Stimulated activated naive CD8-positive, alpha-beta T cell treated with anti-CD3 and anti-CD28 coated beads, Interleukin-15, Interleukin-2, amounts not matched to agents 100 ng/mL and 50 ng/mL, for 24 hours (primary cell): ENCODE data around the gene DVL3.
"Not testable (repeated sequence)": the region's sequence is repeated elsewhere in the genome, so short reads cannot be mapped to it uniquely, and the experiment has no call there.

Experiments
- H3K27ac Mint-ChIP-seq: one replicate; pipeline ENCODE4 v1.8.0; 2021; ENCODE audit warnings: mild to moderate bottlenecking, mixed read lengths
- H3K27me3 Mint-ChIP-seq: one replicate; pipeline ENCODE4 v1.8.0; 2021; ENCODE audit warnings: mixed read lengths
- H3K36me3 Mint-ChIP-seq: one replicate; pipeline ENCODE4 v1.8.0; 2021; ENCODE audit warnings: low read depth, mixed read lengths
- H3K4me1 Mint-ChIP-seq: one replicate; pipeline ENCODE4 v1.8.0; 2021; ENCODE audit warnings: low read depth, mixed read lengths
- H3K4me3 Mint-ChIP-seq: one replicate; pipeline ENCODE4 v1.8.0; 2021; ENCODE audit warnings: mild to moderate bottlenecking, mixed read lengths
- H3K9me3 Mint-ChIP-seq: one replicate; pipeline ENCODE4 v1.8.0; 2021; ENCODE audit warnings: mixed read lengths

DVL3 gene

DNA sequence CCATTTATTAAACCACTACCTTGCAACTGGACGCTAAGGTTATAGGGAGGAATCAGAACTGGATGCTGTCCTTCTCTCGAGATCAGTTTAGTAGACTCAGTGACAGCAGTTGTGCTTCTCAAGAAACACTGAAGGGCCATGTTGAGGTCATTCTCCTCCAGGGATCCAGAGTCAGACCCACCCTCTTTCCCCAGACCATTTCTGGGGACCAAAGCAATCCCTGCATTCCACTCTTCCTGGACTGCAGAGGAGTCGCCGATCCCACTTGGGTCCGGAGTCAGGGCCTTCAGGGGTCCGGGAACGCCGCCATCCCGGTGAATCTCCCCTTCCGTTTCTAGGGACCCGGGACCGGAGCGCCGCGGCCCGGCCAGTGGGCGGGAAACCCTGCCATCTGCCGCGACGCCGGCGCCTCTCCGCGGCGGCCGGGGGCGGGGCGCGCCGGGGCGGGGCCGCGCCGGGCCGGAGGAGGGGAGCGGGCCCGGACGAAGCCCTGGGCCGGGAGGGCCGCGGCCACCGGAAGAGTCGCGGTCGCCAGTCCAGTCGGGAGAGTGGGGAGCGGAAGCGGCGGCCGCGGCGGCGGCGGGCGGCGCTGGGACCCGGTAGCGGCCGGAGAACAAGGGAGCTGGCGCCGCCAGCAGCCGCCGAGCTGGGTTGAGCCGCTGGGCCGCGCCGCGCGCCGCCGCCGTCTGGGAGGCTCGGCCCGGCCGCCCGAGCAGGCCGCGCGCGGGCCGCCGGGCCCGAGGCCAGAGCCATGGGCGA lies at the start of gene DVL3:
Gene DVL3 (plus strand): TSS at position 493 of the 759 bp plus-strand sequence. CDS start 259 bp downstream, at position 752.
- peak within 1 kb of the TSS; percentile 52 for H3K27ac Mint-ChIP-seq
- peak within 1 kb of the TSS; percentile 95 for H3K4me3 Mint-ChIP-seq
- H3K9me3 Mint-ChIP-seq = no peaks in the 10 kb centered on the region
- peaks cover 27% of the 10 kb centered on the region for H3K4me1 Mint-ChIP-seq
- H3K36me3 Mint-ChIP-seq = peaks cover under 1% of the 10 kb centered on the region
- no peaks in the 10 kb centered on the region for H3K27me3 Mint-ChIP-seq

- Mint-ChIP-seq H3K27me3 (peaks cover 5% of the 10 kb centered on the region), H3K36me3 (no peaks in the 10 kb centered on the region), H3K9me3 (no peaks in the 10 kb centered on the region), H3K4me1 (no peaks in the 10 kb centered on the region), H3K27ac (no peak overlapping the region), H3K4me3 (no peak overlapping the region)
These were observed 44.9 kb upstream of the DVL3 start for GRCh38 chr3:184110316-184110725.

- Mint-ChIP-seq H3K4me1 (no peaks in the 10 kb centered on the region), H3K9me3 (no peaks in the 10 kb centered on the region), H3K27me3 (peaks cover 9% of the 10 kb centered on the region), H3K36me3 (no peaks in the 10 kb centered on the region), H3K4me3 (no peak overlapping the region), H3K27ac (no peak overlapping the region)
These were observed 39.2 kb upstream of the DVL3 start for GRCh38 chr3:184116017-184116416.

DNA sequence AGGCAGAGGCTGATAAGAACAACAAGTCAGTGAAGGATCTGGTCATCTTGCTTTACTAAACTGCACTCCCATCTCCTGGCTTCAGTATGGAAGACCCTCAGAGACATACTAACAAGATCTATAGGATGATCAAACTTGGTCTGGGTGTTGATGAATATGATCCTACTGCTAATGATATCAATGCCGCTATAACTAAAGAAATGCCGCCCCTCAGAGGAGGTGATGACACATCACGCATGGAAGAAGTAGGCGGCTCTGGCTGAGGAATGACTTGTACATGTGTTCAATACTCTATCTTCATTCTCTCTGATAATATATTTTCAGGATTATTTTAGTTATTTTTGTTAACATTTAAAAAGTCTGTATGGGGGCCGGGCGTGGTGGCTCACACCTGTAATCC lies 37.5 kb upstream of the DVL3 start:
- no peak overlapping the region for H3K4me3 Mint-ChIP-seq
- H3K9me3 Mint-ChIP-seq = no peaks in the 10 kb centered on the region
- peaks cover 9% of the 10 kb centered on the region for H3K27me3 Mint-ChIP-seq
- H3K27ac Mint-ChIP-seq = no peak overlapping the region
- no peaks in the 10 kb centered on the region for H3K36me3 Mint-ChIP-seq
- no peaks in the 10 kb centered on the region for H3K4me1 Mint-ChIP-seq

DNA sequence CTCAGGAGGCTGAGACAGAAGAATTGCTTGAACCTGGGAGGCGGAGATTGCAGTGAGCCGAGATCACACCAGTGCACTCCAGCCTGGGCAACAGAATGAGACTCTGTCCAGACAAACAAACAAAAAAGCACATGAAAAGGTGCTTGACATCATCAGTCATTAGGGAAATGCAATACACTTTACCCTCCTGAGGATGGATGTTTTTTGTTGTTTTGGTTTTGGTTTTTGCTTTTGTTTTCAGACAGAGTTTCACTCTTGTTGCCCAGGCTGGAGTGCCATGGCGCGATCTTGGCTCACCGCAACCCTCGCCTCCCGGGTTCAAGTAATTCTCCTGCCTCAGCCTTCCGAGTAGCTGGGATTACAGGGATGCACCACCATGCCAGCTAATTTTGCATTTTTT lies 34.1 kb upstream of the DVL3 start:
- H3K36me3 Mint-ChIP-seq, H3K27ac Mint-ChIP-seq, H3K9me3 Mint-ChIP-seq, H3K4me3 Mint-ChIP-seq, H3K4me1 Mint-ChIP-seq, H3K27me3 Mint-ChIP-seq: not testable (repeated sequence)

GRCh38 chr3:184126006-184126405 lies 29.2 kb upstream of the DVL3 start:
- Mint-ChIP-seq H3K4me1 (no peaks in the 10 kb centered on the region), H3K27ac (no peak overlapping the region), H3K27me3 (no peaks in the 10 kb centered on the region), H3K4me3 (no peak overlapping the region), H3K36me3 (no peaks in the 10 kb centered on the region), H3K9me3 (no peaks in the 10 kb centered on the region)

- Mint-ChIP-seq H3K27ac (no peak overlapping the region), H3K9me3 (no peaks in the 10 kb centered on the region), H3K27me3 (no peaks in the 10 kb centered on the region), H3K4me1 (peaks cover 8% of the 10 kb centered on the region), H3K4me3 (no peak overlapping the region), H3K36me3 (no peaks in the 10 kb centered on the region)
These were observed 26.2 kb upstream of the DVL3 start for GRCh38 chr3:184129012-184129411.

DNA sequence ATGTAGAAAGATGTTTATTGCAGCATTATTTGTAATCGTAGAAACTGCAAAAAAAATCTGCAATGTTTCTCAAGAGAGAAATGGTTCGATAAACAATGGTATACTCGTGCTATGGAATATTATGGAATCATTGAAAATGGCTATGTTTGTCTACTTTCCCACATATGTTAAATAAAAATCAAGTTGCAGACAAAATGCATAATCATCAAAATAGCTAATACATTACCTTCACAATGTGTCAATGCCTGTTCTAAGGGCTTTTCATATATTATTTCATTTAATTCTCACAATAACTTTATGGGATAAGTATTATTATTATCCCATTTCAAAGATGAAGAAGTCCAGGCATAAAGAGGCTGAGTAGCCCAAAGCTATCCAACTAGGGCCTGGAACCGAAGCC lies 22.2 kb upstream of the DVL3 start:
- Mint-ChIP-seq H3K9me3 (no peaks in the 10 kb centered on the region), H3K27me3 (no peaks in the 10 kb centered on the region), H3K4me3 (no peak overlapping the region), H3K4me1 (peaks cover 32% of the 10 kb centered on the region), H3K36me3 (peaks cover 17% of the 10 kb centered on the region), H3K27ac (no peak overlapping the region)

GRCh38 chr3:184133840-184134745 lies 21.1 kb upstream of the DVL3 start:
- H3K4me1 Mint-ChIP-seq = peaks cover 33% of the 10 kb centered on the region
- H3K9me3 Mint-ChIP-seq = no peaks in the 10 kb centered on the region
- no peaks in the 10 kb centered on the region for H3K27me3 Mint-ChIP-seq
- H3K36me3 Mint-ChIP-seq = peaks cover 19% of the 10 kb centered on the region
- peak overlapping the region; percentile 97 for H3K4me3 Mint-ChIP-seq
- H3K27ac Mint-ChIP-seq = peak overlapping the region; percentile 95

GRCh38 chr3:184134746-184135148 lies 20.4 kb upstream of the DVL3 start:
- Mint-ChIP-seq H3K36me3 (peaks cover 19% of the 10 kb centered on the region), H3K4me3 (peak overlapping the region; percentile 97), H3K9me3 (no peaks in the 10 kb centered on the region), H3K27me3 (no peaks in the 10 kb centered on the region), H3K4me1 (peaks cover 33% of the 10 kb centered on the region), H3K27ac (peak overlapping the region; percentile 95)

DNA sequence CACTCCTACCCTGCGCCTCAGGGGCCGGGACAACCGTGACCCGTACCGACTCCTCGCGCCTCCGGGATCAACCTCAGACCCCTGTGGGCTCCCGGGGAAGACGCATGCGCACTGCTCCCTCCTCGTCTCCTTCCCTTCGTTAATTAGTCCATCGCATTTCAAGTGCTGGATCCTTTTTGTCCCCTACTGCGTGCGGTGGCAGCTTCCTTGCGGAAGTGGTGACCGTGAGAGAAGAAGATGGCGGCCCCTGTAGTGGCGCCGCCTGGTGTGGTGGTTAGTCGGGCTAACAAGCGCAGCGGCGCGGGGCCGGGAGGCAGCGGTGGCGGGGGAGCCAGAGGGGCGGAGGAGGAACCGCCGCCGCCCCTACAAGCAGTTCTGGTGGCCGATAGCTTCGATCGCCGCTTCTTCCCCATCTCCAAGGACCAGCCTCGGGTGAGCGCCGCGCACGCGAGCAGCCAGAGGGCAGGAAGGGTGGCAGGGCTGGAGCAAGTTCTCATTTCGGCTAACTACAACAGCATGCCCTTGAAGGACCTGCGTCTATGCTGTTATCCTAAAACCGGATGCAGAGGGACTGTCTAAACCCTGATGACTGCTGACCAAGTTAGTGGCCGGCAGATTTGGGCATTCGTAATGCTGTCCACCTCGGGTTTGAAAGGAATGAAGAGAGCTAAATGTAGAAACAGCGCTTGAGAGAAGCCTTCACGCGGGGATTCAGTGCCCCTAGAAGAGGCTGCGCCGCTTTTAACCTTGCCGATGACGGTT lies 19.8 kb upstream of the DVL3 start, which contains the start of gene EIF2B5:
Gene EIF2B5 (plus strand): TSS at position 210 of the 762 bp plus-strand sequence. CDS start 28 bp downstream, at position 238.
- Mint-ChIP-seq H3K4me3 (peak within 1 kb of the TSS; percentile 97), H3K9me3 (no peaks in the 10 kb centered on the region), H3K4me1 (peaks cover 33% of the 10 kb centered on the region), H3K27me3 (no peaks in the 10 kb centered on the region), H3K27ac (peak within 1 kb of the TSS; percentile 95), H3K36me3 (peaks cover 25% of the 10 kb centered on the region)

- Mint-ChIP-seq H3K27me3 (no peaks in the 10 kb centered on the region), H3K4me1 (peaks cover 33% of the 10 kb centered on the region), H3K36me3 (peaks cover 30% of the 10 kb centered on the region), H3K27ac (peak overlapping the region; percentile 95), H3K9me3 (no peaks in the 10 kb centered on the region), H3K4me3 (peak overlapping the region; percentile 97)
These were observed 19.3 kb upstream of the DVL3 start for GRCh38 chr3:184135911-184136260.

GRCh38 chr3:184140436-184140835 lies 14.7 kb upstream of the DVL3 start:
- H3K27me3 Mint-ChIP-seq = no peaks in the 10 kb centered on the region
- peaks cover 69% of the 10 kb centered on the region for H3K36me3 Mint-ChIP-seq
- H3K4me3 Mint-ChIP-seq = no peak overlapping the region
- peaks cover 22% of the 10 kb centered on the region for H3K4me1 Mint-ChIP-seq
- H3K9me3 Mint-ChIP-seq = no peaks in the 10 kb centered on the region
- H3K27ac Mint-ChIP-seq = no peak overlapping the region

GRCh38 chr3:184142199-184142598 lies 13.0 kb upstream of the DVL3 start:
- Mint-ChIP-seq H3K27me3 (no peaks in the 10 kb centered on the region), H3K27ac (no peak overlapping the region), H3K9me3 (no peaks in the 10 kb centered on the region), H3K36me3 (peaks cover 63% of the 10 kb centered on the region), H3K4me1 (peaks cover 8% of the 10 kb centered on the region), H3K4me3 (no peak overlapping the region)

DNA sequence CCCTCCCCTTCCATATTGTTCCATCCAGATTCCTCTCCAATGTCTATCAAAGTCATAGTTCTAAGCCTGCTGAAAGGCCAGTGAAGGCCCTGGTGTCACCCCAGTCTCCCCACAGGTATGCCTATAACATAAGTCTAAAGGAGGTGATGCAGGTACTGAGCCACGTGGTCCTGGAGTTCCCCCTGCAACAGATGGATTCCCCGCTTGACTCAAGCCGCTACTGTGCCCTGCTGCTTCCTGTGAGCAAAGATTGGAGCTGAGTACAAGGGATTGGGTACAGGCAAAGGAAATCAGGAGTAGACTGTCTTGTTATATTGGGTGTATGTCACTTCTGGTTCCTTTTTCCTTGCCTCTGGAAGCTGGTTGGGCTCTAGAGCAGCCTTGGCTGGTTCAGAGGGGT lies 11.8 kb upstream of the DVL3 start:
- H3K36me3 Mint-ChIP-seq = peaks cover 54% of the 10 kb centered on the region
- no peaks in the 10 kb centered on the region for H3K4me1 Mint-ChIP-seq
- H3K9me3 Mint-ChIP-seq = no peaks in the 10 kb centered on the region
- H3K27ac Mint-ChIP-seq = no peak overlapping the region
- no peaks in the 10 kb centered on the region for H3K27me3 Mint-ChIP-seq
- H3K4me3 Mint-ChIP-seq = no peak overlapping the region
